WTC11 (cell line): ENCODE results near the gene MRPS5.

Source experiments
- SOX15 ChIP-seq: fragments of 250-450 bp; sonication (Bioruptor Pico); IDR thresholded peaks from 2 replicates; pipeline ENCODE4 v1.9.0; 2021; ENCODE audit warnings: mild to moderate bottlenecking
- SP1 ChIP-seq: sonication (generic); formaldehyde crosslinking; conservative IDR thresholded peaks from 2 replicates; pipeline ENCODE4 v1.8.1; 2022; ENCODE audit warnings: missing genetic modification reagents
- TCF7 ChIP-seq: sonication (generic); formaldehyde crosslinking; IDR thresholded peaks from 2 replicates; pipeline ENCODE4 v1.8.0; 2022; ENCODE audit warnings: mild to moderate bottlenecking, low read depth, missing genetic modification reagents, moderate library complexity
- TP53 ChIP-seq: sonication (generic); formaldehyde crosslinking; IDR thresholded peaks from 2 replicates; pipeline ENCODE4 v1.8.1; 2023; ENCODE audit warnings: mild to moderate bottlenecking, missing genetic modification reagents
- TF ChIP-seq, protein P1 (sequence below): sonication (generic); formaldehyde crosslinking; IDR thresholded peaks from 2 replicates; pipeline ENCODE4 v1.8.1; 2022; ENCODE audit warnings: low read depth, mild to moderate bottlenecking, moderate library complexity, missing genetic modification reagents, borderline replicate concordance
- TF ChIP-seq, protein P2 (sequence below): fragments of 200-600 bp; IDR thresholded peaks from 2 replicates; pipeline ENCODE4 v1.8.0; 2022; ENCODE audit warnings: antibody characterized with exemption

DNA sequence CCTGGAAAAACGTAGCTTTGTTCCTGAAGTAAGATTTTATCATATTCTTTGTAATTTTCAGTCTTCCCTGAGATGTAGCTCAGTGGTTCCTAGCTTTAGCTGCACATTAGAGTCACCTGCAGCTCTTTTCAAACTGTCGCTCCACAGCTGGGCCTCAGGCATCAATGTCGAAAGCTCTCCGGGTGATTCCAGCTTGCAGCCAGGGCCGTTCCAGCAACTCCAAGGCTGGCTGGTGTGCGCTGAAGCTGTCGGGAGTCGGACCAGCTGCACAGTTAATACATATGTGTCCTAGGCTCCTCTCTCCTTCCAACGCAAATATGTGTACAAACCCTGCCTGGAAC is 43.4 kb upstream of the MRPS5 start:
- TF ChIP-seq TCF7 (CRISPR knock-in tag) (no peak), SP1 (CRISPR knock-in tag) (no peak), TP53 (no peak), SOX15 (CRISPR knock-in tag) (no peak)
- TF ChIP-seq, protein P1, sequence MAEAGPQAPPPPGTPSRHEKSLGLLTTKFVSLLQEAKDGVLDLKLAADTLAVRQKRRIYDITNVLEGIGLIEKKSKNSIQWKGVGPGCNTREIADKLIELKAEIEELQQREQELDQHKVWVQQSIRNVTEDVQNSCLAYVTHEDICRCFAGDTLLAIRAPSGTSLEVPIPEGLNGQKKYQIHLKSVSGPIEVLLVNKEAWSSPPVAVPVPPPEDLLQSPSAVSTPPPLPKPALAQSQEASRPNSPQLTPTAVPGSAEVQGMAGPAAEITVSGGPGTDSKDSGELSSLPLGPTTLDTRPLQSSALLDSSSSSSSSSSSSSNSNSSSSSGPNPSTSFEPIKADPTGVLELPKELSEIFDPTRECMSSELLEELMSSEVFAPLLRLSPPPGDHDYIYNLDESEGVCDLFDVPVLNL (CRISPR knock-in tag), result no peak
- TF ChIP-seq, protein P2, sequence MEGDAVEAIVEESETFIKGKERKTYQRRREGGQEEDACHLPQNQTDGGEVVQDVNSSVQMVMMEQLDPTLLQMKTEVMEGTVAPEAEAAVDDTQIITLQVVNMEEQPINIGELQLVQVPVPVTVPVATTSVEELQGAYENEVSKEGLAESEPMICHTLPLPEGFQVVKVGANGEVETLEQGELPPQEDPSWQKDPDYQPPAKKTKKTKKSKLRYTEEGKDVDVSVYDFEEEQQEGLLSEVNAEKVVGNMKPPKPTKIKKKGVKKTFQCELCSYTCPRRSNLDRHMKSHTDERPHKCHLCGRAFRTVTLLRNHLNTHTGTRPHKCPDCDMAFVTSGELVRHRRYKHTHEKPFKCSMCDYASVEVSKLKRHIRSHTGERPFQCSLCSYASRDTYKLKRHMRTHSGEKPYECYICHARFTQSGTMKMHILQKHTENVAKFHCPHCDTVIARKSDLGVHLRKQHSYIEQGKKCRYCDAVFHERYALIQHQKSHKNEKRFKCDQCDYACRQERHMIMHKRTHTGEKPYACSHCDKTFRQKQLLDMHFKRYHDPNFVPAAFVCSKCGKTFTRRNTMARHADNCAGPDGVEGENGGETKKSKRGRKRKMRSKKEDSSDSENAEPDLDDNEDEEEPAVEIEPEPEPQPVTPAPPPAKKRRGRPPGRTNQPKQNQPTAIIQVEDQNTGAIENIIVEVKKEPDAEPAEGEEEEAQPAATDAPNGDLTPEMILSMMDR, result no peak
